Measurements from ENCODE around the gene ZC3H4. TPM values are rescaled to one million over a fixed set of nuclear protein-coding genes. Genes with fewer than 3 reads are reported as not detected.

ZC3H4 gene
- total and polyA plus RNA-seq, 2 experiments from 2014 or later: 26.7 to 36.9 TPM

GRCh38 chr19:47113850-47114651 is 475 bp upstream of the ZC3H4 start (continued):
- TF ChIP-seq ETS1 (IDR thresholded peaks at IDR 0.05): no peak

- Histone ChIP-seq H3K27me3 (ENCODE audit: insufficient read depth) (no peaks in the 10 kb centered on the region), H3K9me2 (ENCODE audit: insufficient read depth) (no peaks in the 10 kb centered on the region), H3K4me3 (peak overlapping the region; percentile 92), H4K20me1 (replicated peaks; ENCODE audit: insufficient read depth) (no peaks in the 10 kb centered on the region), H3K4me1 (ENCODE audit: insufficient read depth) (peaks cover 24% of the 10 kb centered on the region), H3K27ac (ENCODE audit: low read depth) (peak overlapping the region; percentile 96), H2AFZ (no peak overlapping the region), H3K4me2 (peak overlapping the region; percentile 93), H3K79me2 (replicated peaks; ENCODE audit: insufficient read depth) (peaks cover 34% of the 10 kb centered on the region), H3K36me3 (ENCODE audit: insufficient read depth) (no peaks in the 10 kb centered on the region), H3F3A (replicated peaks; ENCODE audit: low read depth) (peaks cover 17% of the 10 kb centered on the region; the same call in 1 of the 2 replicates)
- H3K27ac Mint-ChIP-seq: peak overlapping the region; percentile 99
- H3K27me3 Mint-ChIP-seq (ENCODE audit: insufficient read depth, low read depth, poor library complexity): peaks cover 25% of the 10 kb centered on the region
- peak overlapping the region; percentile 94 for H3K4me3 Mint-ChIP-seq
- TF ChIP-seq ETS1 (IDR thresholded peaks at IDR 0.05) (0 out of 2 replicates have a peak, but pooled peaks have one; percentile 14), STAT1 (IDR thresholded peaks at IDR 0.05; ENCODE audit: unreplicated experiment) (no peak), EZH2 (IDR thresholded peaks at IDR 0.05; ENCODE audit: low read depth, unreplicated experiment) (no peak), POLR2AphosphoS5 (IDR thresholded peaks at IDR 0.05; ENCODE audit: low read depth) (peak; percentile 81), CREB1 (CRISPR knock-in tag; IDR thresholded peaks at IDR 0.05; ENCODE audit: low read depth) (no peak), ZNF331 (CRISPR knock-in tag; IDR thresholded peaks at IDR 0.05; ENCODE audit: low read depth) (no peak), EZH2phosphoT487 (IDR thresholded peaks at IDR 0.05; ENCODE audit: unreplicated experiment) (no peak), ZNF114 (CRISPR knock-in tag; IDR thresholded peaks at IDR 0.05) (no peak)
- DNase-seq (ENCODE audit: low spot score) (peak; percentile 87), ATAC-seq (peak; percentile 28)
- peaks cover 39% of the 10 kb centered on the region for H3K36me3 Mint-ChIP-seq (ENCODE audit: low read depth)
- no peaks in the 10 kb centered on the region; the same call in 2 of the 3 replicates for H3K9me3 Mint-ChIP-seq
- peaks cover 36% of the 10 kb centered on the region for H3K4me1 Mint-ChIP-seq
Measured at GRCh38 chr19:47112166-47112996, 1.2 kb downstream of the ZC3H4 start.

- Mint-ChIP-seq H3K27me3 (ENCODE audit: insufficient read depth, low read depth, poor library complexity) (peaks cover 25% of the 10 kb centered on the region), H3K4me1 (peaks cover 42% of the 10 kb centered on the region)
- peaks cover 41% of the 10 kb centered on the region for H3K79me2 ChIP-seq (replicated peaks; ENCODE audit: insufficient read depth)
- TF ChIP-seq NANOG (IDR thresholded peaks at IDR 0.05; ENCODE audit: borderline replicate concordance): no peak
Measured at GRCh38 chr19:47111682-47112165, 1.9 kb downstream of the ZC3H4 start.

More at GRCh38 chr19:47111682-47112165, 1.9 kb downstream of the ZC3H4 start:
- Mint-ChIP-seq H3K36me3 (ENCODE audit: low read depth) (peaks cover 46% of the 10 kb centered on the region), H3K27ac (peak overlapping the region; percentile 99), H3K9me3 (no peaks in the 10 kb centered on the region; the same call in 2 of the 3 replicates), H3K4me3 (peak overlapping the region; percentile 94)
- H3K9me2 ChIP-seq (ENCODE audit: insufficient read depth): no peaks in the 10 kb centered on the region
- no peaks in the 10 kb centered on the region for H3K36me3 ChIP-seq (ENCODE audit: insufficient read depth)
- H3K27ac ChIP-seq (ENCODE audit: low read depth): peak overlapping the region; percentile 96
- H3K4me3 ChIP-seq: peak overlapping the region; percentile 92
- H3K4me1 ChIP-seq (ENCODE audit: insufficient read depth): peaks cover 31% of the 10 kb centered on the region
- H3K4me2 ChIP-seq: peak overlapping the region; percentile 93
- no peak overlapping the region for H2AFZ ChIP-seq
- ATAC-seq (no peak), DNase-seq (ENCODE audit: low spot score) (no peak)
- no peaks in the 10 kb centered on the region for H3K27me3 ChIP-seq (ENCODE audit: insufficient read depth)
- peaks cover 17% of the 10 kb centered on the region; the same call in 1 of the 2 replicates for H3F3A ChIP-seq (replicated peaks; ENCODE audit: low read depth)
- H4K20me1 ChIP-seq (replicated peaks; ENCODE audit: insufficient read depth): no peaks in the 10 kb centered on the region
